Measurements from ENCODE around the gene RYR1. TPM values are rescaled to one million over a fixed set of nuclear protein-coding genes. Genes with fewer than 3 reads are reported as not detected.

Gene RYR1
- total and polyA plus RNA-seq, 2 of the 8 experiments (the other 6 are each of a cell fraction or from before 2014, with no cell fraction given) = 5.8 to 11.8 TPM

GRCh38 chr19:38532939-38533338, 99.4 kb downstream of the RYR1 start (continued):
- TF ChIP-seq, protein P1, sequence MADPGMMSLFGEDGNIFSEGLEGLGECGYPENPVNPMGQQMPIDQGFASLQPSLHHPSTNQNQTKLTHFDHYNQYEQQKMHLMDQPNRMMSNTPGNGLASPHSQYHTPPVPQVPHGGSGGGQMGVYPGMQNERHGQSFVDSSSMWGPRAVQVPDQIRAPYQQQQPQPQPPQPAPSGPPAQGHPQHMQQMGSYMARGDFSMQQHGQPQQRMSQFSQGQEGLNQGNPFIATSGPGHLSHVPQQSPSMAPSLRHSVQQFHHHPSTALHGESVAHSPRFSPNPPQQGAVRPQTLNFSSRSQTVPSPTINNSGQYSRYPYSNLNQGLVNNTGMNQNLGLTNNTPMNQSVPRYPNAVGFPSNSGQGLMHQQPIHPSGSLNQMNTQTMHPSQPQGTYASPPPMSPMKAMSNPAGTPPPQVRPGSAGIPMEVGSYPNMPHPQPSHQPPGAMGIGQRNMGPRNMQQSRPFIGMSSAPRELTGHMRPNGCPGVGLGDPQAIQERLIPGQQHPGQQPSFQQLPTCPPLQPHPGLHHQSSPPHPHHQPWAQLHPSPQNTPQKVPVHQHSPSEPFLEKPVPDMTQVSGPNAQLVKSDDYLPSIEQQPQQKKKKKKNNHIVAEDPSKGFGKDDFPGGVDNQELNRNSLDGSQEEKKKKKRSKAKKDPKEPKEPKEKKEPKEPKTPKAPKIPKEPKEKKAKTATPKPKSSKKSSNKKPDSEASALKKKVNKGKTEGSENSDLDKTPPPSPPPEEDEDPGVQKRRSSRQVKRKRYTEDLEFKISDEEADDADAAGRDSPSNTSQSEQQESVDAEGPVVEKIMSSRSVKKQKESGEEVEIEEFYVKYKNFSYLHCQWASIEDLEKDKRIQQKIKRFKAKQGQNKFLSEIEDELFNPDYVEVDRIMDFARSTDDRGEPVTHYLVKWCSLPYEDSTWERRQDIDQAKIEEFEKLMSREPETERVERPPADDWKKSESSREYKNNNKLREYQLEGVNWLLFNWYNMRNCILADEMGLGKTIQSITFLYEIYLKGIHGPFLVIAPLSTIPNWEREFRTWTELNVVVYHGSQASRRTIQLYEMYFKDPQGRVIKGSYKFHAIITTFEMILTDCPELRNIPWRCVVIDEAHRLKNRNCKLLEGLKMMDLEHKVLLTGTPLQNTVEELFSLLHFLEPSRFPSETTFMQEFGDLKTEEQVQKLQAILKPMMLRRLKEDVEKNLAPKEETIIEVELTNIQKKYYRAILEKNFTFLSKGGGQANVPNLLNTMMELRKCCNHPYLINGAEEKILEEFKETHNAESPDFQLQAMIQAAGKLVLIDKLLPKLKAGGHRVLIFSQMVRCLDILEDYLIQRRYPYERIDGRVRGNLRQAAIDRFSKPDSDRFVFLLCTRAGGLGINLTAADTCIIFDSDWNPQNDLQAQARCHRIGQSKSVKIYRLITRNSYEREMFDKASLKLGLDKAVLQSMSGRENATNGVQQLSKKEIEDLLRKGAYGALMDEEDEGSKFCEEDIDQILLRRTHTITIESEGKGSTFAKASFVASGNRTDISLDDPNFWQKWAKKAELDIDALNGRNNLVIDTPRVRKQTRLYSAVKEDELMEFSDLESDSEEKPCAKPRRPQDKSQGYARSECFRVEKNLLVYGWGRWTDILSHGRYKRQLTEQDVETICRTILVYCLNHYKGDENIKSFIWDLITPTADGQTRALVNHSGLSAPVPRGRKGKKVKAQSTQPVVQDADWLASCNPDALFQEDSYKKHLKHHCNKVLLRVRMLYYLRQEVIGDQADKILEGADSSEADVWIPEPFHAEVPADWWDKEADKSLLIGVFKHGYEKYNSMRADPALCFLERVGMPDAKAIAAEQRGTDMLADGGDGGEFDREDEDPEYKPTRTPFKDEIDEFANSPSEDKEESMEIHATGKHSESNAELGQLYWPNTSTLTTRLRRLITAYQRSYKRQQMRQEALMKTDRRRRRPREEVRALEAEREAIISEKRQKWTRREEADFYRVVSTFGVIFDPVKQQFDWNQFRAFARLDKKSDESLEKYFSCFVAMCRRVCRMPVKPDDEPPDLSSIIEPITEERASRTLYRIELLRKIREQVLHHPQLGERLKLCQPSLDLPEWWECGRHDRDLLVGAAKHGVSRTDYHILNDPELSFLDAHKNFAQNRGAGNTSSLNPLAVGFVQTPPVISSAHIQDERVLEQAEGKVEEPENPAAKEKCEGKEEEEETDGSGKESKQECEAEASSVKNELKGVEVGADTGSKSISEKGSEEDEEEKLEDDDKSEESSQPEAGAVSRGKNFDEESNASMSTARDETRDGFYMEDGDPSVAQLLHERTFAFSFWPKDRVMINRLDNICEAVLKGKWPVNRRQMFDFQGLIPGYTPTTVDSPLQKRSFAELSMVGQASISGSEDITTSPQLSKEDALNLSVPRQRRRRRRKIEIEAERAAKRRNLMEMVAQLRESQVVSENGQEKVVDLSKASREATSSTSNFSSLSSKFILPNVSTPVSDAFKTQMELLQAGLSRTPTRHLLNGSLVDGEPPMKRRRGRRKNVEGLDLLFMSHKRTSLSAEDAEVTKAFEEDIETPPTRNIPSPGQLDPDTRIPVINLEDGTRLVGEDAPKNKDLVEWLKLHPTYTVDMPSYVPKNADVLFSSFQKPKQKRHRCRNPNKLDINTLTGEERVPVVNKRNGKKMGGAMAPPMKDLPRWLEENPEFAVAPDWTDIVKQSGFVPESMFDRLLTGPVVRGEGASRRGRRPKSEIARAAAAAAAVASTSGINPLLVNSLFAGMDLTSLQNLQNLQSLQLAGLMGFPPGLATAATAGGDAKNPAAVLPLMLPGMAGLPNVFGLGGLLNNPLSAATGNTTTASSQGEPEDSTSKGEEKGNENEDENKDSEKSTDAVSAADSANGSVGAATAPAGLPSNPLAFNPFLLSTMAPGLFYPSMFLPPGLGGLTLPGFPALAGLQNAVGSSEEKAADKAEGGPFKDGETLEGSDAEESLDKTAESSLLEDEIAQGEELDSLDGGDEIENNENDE (IDR thresholded peaks at IDR 0.05; ENCODE audit: insufficient replicate concordance, low read length) = no peak
- TF ChIP-seq SIN3A (conservative IDR thresholded peaks at IDR 0.05 in 1 of 2, IDR thresholded peaks at IDR 0.05 in 1 of 2; ENCODE audit: low read depth in 1 of 2, low read length in 2 of 2) (no peak), SP2 (IDR thresholded peaks at IDR 0.05; ENCODE audit: low read length) (no peak), CTCF (IDR thresholded peaks at IDR 0.05; ENCODE audit: control extremely low read depth in 1 of 3, insufficient read depth in 1 of 3, low read depth in 1 of 3, low read length in 3 of 3) (no peak)
